Epithelial cell of proximal tubule (primary cell): ENCODE results near the gene NDUFC2. TPM values are rescaled to one million over a fixed set of nuclear protein-coding genes. Genes with fewer than 3 reads are reported as not detected.
"Not testable (repeated sequence)": the region's sequence is repeated elsewhere in the genome, so short reads cannot be mapped to it uniquely, and the experiment has no call there.

Experiments used
- DNase-seq: peaks from one replicate; pipeline ENCODE4 v3.0.0-alpha.2; 2011; ENCODE audit warnings: low read depth
- H3K4me3 ChIP-seq: 2 replicates; pipeline ENCODE4 v1.5.1; 2011; ENCODE audit warnings: low read depth, mild to moderate bottlenecking, low read length
- CTCF ChIP-seq: conservative IDR thresholded peaks from 2 replicates; pipeline ENCODE4 v1.5.1; 2012; ENCODE audit warnings: low read depth, mild to moderate bottlenecking, low read length
- total RNA-seq: library from RNA; depleted of rRNA; stranded (reverse); fragments of >200 nt; gene quantifications from 2 replicates; pipeline ENCODE4 v1.2.3, GENCODE V29; 2015

The NDUFC2 gene
- total RNA-seq, 1 donor from 2014 or later = 159 TPM

GRCh38 chr11:78036313-78036712 lies 43.3 kb downstream of the NDUFC2 start:
- TF ChIP-seq CTCF = no peak
- H3K4me3 ChIP-seq = no peak overlapping the region
- no peak for DNase-seq

GRCh38 chr11:78034623-78035022 lies 45.0 kb downstream of the NDUFC2 start:
- no peak overlapping the region for H3K4me3 ChIP-seq
- TF ChIP-seq CTCF = no peak

DNA sequence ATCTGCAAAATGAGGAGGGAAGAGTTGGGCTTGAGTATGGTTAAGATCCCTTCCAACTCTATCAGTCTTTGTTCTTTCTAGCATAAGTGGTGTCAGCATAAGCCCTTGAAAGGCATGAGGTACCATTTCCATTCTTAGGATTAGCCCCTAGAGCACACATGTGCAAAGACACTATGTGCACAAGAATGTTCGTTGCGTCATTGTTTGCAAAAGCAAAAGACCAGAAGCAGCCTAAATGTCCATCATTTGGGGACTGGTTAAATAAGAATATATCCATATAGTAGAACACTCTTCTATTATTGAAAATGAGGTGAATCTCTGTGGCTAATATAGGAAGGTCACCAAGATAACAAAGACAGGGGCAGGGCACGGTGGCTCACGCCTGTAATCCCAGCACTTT lies 46.6 kb downstream of the NDUFC2 start:
- no peak overlapping the region for H3K4me3 ChIP-seq
- no peak for TF ChIP-seq CTCF
- no peak for DNase-seq

More at GRCh38 chr11:78034623-78035022, 45.0 kb downstream of the NDUFC2 start:
- no peak for DNase-seq

DNA sequence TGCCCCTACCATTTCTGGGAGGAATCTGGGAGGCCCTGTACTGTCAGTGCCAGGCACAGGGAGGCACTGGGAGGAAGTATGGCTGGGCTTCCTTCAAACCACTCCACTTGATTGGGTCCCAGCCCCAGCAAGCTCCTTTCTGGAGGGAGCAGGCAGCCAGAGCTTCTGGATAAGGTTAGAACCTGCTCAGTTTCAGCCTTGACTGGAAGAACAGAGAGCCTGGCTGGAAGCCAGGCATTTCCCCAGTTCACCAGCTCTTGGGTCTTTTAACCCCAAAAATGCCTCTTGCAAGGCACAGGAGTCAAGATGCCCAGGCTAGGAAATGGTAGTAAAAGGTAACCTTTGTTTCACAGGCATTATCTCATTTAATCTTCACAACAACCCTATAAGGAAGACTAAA lies 47.6 kb downstream of the NDUFC2 start:
- no peak for TF ChIP-seq CTCF
- no peak for DNase-seq
- no peak overlapping the region for H3K4me3 ChIP-seq

- no peak for DNase-seq
- no peak overlapping the region for H3K4me3 ChIP-seq
- no peak for TF ChIP-seq CTCF
These were observed 48.0 kb downstream of the NDUFC2 start for GRCh38 chr11:78031629-78032028.

DNA sequence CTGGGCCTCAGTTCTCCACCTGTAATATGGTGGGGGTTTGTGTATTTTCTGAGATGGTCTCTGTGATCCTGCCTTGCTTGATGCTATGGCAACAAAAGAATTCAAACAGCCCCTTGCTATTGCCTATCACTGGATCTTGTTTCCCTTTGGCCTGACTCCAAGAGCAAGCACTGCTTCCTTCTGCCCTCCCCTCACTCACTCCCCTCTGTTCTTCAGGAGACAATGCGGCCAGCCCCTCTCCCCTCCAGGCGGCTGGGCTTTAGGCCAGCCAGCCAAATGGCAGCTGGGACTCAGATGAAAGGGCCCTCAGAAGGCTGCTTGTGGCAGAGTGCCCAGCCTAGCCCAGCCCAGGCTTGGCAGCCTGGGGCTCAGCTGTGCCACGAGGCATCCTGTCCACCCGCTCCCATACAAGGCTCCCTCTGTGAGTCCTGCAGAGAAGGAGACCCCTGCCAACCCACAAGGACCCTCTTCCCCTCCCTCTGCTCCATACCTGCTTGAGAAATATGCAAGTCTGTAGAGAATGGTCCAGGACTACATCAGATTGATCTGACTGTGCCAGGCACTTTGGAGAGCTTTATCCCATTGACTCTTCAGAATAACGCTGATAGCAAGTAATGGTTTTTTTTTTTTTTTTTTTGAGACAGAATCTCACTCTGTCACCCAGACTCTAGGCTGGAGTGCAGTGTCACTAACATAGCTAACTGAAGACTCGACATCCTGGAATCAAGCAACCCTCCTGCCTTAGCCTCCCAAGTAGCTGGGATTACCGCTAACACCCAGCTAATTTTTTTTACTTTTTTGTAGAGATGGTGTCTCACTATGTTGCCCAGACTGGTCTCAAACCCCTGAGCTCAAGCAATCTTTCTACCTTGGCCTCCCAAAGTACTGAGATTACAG lies 49.0 kb downstream of the NDUFC2 start:
- TF ChIP-seq CTCF = no peak
- H3K4me3 ChIP-seq = no peak overlapping the region
- DNase-seq = no peak

- DNase-seq, H3K4me3 ChIP-seq: not testable (repeated sequence)
These were observed 51.2 kb downstream of the NDUFC2 start for GRCh38 chr11:78028423-78028822.
